AG09309 (cell line): Measurements from ENCODE around the gene CNGB1.
"Not testable (repeated sequence)": the region's sequence is repeated elsewhere in the genome, so short reads cannot be mapped to it uniquely, and the experiment has no call there.

Source experiments
- DNase-seq: peaks from one replicate; pipeline ENCODE4 v3.0.0-alpha.2; 2010; ENCODE audit warnings: low read depth
- H3K4me3 ChIP-seq: 2 replicates; pipeline ENCODE4 v1.5.1; 2011; ENCODE audit warnings: mild to moderate bottlenecking, low read depth, low read length, moderate library complexity; ENCODE audit not compliant: control insufficient read depth
- TF ChIP-seq, protein P1 (sequence below): IDR thresholded peaks from 2 replicates; pipeline ENCODE4 v1.5.1; 2011; ENCODE audit warnings: mild to moderate bottlenecking, low read depth, low read length, inconsistent platforms; ENCODE audit not compliant: insufficient read depth, control insufficient read depth; ENCODE audit errors: missing control alignments

Gene CNGB1

DNA sequence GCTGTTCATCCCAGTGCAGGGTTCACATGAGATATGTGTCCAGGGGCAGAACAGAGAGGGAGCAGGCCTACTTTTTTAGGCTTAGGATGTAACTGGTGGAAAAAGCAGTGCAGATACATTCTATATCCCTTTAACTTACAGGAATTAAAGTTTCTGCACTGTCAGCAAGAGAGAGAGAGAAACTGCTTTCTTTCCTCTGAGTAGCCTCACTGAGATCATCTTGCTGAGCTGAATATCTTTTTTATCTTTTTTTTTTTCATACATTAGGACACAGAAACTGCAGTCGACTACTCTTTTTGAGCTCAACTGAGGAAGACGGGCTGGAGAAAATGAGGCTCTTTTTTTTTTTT is 50.1 kb downstream of the CNGB1 start:
- no peak for DNase-seq
- TF ChIP-seq, protein P1, sequence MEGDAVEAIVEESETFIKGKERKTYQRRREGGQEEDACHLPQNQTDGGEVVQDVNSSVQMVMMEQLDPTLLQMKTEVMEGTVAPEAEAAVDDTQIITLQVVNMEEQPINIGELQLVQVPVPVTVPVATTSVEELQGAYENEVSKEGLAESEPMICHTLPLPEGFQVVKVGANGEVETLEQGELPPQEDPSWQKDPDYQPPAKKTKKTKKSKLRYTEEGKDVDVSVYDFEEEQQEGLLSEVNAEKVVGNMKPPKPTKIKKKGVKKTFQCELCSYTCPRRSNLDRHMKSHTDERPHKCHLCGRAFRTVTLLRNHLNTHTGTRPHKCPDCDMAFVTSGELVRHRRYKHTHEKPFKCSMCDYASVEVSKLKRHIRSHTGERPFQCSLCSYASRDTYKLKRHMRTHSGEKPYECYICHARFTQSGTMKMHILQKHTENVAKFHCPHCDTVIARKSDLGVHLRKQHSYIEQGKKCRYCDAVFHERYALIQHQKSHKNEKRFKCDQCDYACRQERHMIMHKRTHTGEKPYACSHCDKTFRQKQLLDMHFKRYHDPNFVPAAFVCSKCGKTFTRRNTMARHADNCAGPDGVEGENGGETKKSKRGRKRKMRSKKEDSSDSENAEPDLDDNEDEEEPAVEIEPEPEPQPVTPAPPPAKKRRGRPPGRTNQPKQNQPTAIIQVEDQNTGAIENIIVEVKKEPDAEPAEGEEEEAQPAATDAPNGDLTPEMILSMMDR, result no peak
- no peak overlapping the region for H3K4me3 ChIP-seq

DNA sequence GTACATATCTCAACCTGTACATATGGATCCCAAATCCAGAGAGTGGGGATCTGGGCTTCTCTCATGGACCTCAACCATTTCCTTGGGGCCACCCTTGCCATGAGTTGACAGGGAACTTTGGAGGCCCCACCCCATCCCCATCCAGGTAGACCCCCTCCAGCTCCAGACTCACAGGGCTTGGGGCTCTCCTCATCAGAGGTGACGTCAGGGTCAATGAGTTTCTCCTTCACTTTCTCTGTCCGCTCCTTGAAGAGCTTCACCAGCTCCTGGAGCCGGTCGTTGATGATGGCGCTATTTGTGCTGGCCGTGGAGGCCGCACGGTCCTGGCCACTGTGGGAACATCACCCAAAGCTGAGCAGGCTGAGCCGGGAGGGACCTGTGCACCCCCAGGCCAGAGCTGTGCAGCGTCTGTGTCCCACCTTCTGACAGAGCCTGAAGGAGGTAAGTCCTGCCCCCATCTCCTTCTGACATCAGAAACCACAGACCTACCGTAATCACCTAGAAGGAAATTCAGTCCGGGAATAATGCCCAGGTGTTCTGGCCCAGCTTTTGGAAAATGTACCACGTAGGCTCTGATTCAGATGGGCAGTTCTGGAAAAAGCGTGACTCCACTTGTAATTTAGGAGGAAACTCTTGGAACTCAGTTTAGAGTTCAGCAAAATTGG is 50.6 kb downstream of the CNGB1 start:
- TF ChIP-seq, protein P1, result no peak
- H3K4me3 ChIP-seq, result no peak overlapping the region
- DNase-seq, result no peak

DNA sequence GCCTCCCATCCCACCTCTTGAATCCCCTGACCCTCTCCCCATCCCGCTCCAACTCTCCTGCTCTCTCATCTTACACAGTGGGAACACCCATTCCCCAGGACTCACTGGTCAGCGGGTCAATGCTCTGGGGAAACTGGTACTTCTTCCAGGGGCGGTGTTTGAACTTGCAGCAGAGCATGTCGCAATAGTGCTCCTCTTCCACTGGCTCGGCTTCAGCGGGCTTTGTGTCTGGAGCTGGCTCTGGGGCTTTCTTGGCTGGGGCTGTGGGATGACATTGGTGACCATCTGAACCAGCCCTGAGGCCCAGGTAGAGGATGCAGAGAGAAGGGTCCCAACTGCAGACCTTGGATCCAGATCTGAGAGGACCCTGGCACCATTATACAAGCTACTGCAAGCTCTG is 51.9 kb downstream of the CNGB1 start:
- no peak overlapping the region for H3K4me3 ChIP-seq
- TF ChIP-seq, protein P1, result no peak
- no peak for DNase-seq

DNA sequence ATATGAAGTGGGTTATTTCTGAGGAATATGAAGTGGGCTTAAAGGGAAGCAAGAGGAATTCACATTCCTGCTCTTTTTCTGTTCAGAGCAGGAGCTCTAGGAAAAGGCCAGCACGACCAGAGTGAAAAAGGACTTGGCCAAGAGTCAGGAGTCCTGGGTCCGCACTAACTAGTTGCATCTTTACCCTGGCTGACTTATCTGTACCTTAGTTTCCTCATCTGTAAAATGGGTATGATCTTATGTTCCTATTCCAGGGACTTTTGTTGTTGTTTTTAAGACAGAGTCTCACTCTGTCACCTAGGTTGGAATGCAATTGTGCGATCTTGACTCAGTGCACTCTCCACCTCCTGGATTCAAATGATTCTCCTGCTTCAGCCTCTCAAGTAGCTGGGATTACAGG is 52.5 kb downstream of the CNGB1 start:
- no peak for DNase-seq
- TF ChIP-seq, protein P1, result no peak
- H3K4me3 ChIP-seq, result no peak overlapping the region

DNA sequence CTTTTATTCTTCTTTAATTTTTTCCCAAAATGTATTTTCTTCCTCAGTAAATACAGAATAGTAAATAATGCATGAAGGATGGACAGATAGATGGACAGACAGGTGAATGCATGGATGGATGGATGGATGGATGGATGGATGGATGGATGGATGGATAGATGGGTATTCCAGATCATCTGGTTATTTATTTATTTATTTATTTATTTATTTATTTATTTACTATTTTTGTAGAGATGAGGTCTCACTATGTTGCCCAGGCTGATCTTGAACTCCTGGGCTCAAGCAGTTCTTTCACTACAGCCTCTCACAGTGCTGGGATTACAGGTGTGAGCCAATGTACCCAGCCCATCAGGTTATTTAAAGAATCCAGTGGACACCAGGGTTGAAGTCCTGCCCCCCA is 53.0 kb downstream of the CNGB1 start:
- not testable (repeated sequence) for H3K4me3 ChIP-seq, DNase-seq

DNA sequence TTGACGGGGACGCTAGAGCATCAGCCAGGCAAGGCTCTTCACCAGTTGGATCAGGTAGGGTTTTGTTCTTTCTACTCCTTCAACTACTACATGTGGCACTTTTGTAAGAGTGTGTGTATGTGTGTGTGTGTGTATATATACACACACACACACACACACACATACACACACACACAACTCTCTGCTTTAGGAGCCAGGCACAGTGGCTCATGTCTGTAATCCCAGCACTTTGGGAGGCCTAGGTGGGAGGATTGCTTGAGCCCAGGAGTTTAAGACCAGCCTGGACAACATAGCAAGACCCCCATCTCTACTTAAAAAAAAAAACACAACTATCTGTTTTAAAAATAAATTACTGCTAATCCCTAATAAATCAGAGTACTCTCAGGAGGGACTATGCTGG is 53.4 kb downstream of the CNGB1 start:
- H3K4me3 ChIP-seq, DNase-seq: not testable (repeated sequence)

DNA sequence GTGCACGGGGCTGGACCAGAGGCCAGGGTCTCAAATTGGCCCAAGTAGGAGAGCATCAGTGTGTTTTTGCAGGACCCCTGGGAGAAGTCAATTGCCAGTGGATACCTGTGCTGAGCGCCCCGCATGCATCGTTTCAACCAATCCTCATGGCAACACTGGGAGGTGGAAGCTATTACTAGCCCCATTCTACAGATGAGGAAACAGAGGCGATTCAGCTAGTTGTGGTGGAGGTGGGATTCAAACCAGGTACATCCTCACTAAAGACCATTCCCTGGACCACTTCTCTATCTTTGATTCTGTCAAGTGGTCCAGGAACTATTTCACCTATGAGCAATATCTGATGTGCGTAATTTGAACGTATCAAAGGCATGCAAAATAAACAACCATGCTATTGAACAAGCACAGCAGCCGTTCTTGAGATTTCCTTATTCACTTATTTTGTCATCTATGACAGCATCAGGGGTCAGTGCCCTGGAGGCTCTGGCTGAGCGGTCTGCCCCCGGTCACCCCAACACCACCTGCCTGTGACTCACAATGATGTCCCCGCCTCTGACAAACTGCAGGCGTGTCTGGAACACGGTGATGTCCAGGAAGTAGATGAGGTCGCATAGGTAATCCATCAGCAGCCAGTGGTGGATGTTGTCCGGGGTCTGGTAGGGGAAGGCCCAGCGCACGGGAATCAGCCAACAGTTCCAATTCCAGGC is 54.0 kb downstream of the CNGB1 start:
- TF ChIP-seq, protein P1, result no peak
- no peak overlapping the region for H3K4me3 ChIP-seq
- DNase-seq, result no peak
